ENCODE measurements around the gene ENO3.

Gene ENO3

DNA sequence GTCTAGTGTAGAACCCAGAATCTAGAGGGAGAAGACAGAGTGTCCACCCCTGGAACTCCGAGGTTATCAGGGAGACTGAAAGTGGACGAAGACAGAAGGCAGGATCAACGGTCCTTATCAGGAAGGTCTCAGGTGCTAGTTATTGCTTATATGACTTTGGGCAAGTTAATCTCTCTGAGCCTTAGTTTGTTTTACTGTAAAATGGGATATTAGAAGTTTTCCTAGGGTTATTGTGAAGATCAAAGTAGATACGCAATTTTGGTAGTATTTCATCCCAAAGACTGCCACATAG is 9.7 kb upstream of the ENO3 start:
- Mint-ChIP-seq H3K36me3 (peaks cover 23% of the 10 kb centered on the region), H3K4me1 (peaks cover 62% of the 10 kb centered on the region), H3K4me3 (peak overlapping the region; percentile 90), H3K9me3 (no peaks in the 10 kb centered on the region), H3K27ac (peak overlapping the region; percentile 92), H3K27me3 (no peaks in the 10 kb centered on the region)
- DNase-seq (ENCODE audit: low spot score in 2 of 2): no peak
- no peak for ATAC-seq (ENCODE audit: low read depth)

DNA sequence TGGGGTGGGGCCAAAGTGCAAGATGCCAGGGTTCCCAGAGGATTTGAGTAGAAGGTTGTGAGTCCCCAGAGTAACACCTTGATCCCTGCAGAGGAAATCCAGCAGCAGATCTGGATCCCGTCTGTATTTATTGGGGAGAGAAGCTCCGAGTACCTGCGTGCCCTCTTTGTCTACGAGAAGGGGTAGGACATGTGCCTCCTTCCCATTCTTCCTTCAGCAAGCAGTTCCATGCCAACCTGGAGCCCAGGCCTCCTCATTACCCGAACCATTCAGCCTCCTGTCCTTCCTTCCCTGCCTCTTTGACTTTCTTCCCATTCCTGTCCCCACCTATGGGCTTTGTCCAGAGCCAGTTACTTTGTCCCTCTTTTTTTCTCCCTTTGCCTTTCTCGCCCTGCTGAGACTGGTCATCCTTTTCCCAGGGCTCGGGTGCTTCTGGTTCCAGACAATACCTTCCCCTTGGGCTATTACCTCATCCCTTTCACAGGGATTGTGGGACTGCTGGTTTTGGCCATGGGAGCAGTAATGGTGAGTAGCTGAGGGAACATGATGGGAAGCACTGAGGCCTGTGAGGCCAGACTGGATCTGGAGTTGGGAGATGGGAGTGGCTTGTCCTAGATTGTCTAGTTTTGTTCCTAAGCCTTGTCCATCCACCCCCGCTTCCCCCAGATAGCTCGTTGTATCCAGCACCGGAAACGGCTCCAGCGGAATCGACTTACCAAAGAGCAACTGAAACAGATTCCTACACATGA is 8.0 kb upstream of the ENO3 start:
- DNase-seq (ENCODE audit: low spot score in 2 of 2) (no peak), ATAC-seq (ENCODE audit: low read depth) (no peak)
- peak overlapping the region; percentile 37 for H3K27ac Mint-ChIP-seq

DNA sequence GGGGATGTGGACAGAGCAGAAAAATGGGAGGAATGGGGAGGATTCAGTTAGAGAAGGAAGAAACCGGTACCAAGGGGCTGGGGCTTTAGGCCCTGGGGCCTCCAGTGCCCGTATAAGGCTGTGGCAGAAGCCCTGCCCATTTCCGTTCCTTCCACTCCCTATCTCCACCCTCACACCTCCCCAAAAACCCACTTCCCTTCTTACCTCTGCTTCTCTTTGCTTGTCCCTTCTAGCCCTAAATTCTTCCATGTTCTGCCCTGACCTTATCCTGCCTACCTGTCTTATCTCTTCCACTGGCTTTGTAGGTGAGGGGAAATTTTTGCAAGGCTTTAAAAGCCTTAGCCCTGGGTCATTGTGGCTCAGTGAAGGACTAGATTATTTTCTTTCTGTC is 6.8 kb upstream of the ENO3 start:
- DNase-seq (ENCODE audit: low spot score in 2 of 2) (no peak), ATAC-seq (ENCODE audit: low read depth) (no peak)
- Mint-ChIP-seq H3K27ac (peak overlapping the region; percentile 93), H3K36me3 (peaks cover 27% of the 10 kb centered on the region), H3K27me3 (no peaks in the 10 kb centered on the region), H3K9me3 (no peaks in the 10 kb centered on the region), H3K4me1 (peaks cover 63% of the 10 kb centered on the region), H3K4me3 (peak overlapping the region; percentile 99)

More for the DNA sequence above, 8.0 kb upstream of the ENO3 start:
- Mint-ChIP-seq H3K9me3 (no peaks in the 10 kb centered on the region), H3K4me1 (peaks cover 69% of the 10 kb centered on the region), H3K4me3 (peak overlapping the region; percentile 7), H3K27me3 (no peaks in the 10 kb centered on the region), H3K36me3 (peaks cover 29% of the 10 kb centered on the region)

DNA sequence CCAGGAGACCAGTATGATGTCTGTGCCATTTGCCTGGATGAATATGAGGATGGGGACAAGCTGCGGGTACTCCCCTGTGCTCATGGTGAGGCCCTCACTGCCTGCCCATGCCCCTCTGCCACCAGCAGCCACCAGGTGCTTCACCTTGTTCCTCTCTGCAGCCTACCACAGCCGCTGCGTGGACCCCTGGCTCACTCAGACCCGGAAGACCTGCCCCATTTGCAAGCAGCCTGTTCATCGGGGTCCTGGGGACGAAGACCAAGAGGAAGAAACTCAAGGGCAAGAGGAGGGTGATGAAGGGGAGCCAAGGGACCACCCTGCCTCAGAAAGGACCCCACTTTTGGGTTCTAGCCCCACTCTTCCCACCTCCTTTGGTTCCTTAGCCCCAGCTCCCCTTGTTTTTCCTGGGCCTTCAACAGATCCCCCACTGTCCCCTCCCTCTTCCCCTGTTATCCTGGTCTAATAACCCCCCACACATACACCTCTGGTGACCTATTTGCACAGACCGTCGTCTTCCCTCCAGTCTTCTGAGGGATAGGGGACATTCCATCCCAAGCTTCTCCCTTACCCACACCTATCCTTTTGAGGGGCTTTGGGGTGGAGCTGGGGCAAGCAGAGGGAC is 6.3 kb upstream of the ENO3 start:
- ATAC-seq (ENCODE audit: low read depth): no peak
- H3K27me3 Mint-ChIP-seq: no peaks in the 10 kb centered on the region
- H3K4me3 Mint-ChIP-seq: peak overlapping the region; percentile 99
- DNase-seq (ENCODE audit: low spot score in 2 of 2): no peak
- H3K4me1 Mint-ChIP-seq: peaks cover 61% of the 10 kb centered on the region
- H3K36me3 Mint-ChIP-seq: peaks cover 27% of the 10 kb centered on the region
- H3K27ac Mint-ChIP-seq: peak overlapping the region; percentile 93
- H3K9me3 Mint-ChIP-seq: no peaks in the 10 kb centered on the region

DNA sequence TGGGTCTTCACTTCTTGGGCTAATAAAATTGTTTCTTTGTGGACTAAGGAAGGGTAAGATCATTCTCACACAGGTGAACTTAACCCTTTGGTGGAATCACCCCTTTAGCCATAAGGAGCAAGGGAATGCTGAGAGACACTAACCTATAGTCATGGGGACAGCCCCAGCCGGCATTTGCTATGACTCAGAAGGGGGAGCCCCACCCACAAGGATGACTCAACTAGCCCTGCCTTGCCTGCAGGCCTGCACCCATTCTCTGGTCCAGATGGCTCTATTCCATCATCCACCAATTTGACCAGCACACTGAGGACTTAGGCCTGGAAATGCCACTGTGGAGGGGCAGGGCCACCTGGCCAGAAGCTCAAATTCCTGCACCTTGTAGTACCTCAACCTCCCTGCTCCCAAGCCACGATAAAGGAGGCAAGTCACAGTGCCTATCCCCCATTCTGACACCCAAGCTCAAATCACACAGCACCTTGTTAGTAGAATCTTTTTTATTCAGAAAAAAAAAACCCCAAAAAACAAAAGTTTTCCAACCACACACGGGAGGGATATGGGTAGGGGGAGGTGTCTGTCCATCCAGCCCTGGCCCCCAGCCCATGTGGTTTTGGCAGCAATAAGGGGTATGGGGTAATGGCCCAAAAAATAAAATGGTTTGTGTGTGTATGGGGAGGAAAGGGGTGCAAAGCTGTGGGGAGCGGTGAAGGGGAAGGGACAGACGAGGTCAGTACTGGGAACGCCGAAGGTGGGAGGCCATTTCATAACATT is 5.6 kb upstream of the ENO3 start:
- H3K4me1 Mint-ChIP-seq: peaks cover 61% of the 10 kb centered on the region

DNA sequence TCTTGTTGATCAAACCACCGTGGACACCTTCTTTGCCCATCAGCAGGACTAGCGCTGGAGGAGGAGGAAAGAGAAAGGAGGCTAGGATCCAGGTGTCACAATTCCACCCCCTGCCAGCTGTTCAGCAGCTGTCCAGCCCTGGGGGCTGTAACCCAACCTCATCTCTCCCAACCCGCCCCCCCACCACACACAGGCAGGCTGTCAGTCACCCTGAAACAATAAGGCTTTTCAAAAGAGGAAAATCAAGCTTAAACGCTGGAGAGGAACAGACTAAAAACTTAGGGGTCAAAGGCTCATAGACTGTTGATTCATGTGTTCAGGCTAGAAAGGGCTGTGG is 5.0 kb upstream of the ENO3 start:
- no peak for ATAC-seq (ENCODE audit: low read depth)

More for the DNA sequence above, 5.6 kb upstream of the ENO3 start:
- no peaks in the 10 kb centered on the region for H3K9me3 Mint-ChIP-seq
- peak overlapping the region; percentile 93 for H3K27ac Mint-ChIP-seq
- ATAC-seq (ENCODE audit: low read depth) (no peak), DNase-seq (ENCODE audit: low spot score in 2 of 2) (no peak)
- H3K4me3 Mint-ChIP-seq: peak overlapping the region; percentile 99
- H3K36me3 Mint-ChIP-seq: peaks cover 27% of the 10 kb centered on the region
- H3K27me3 Mint-ChIP-seq: no peaks in the 10 kb centered on the region

GRCh38 chr17:4946312-4946976 is 4.5 kb upstream of the ENO3 start:
- Mint-ChIP-seq H3K4me3 (peak overlapping the region; percentile 99), H3K27ac (peak overlapping the region; percentile 97), H3K9me3 (no peaks in the 10 kb centered on the region), H3K27me3 (no peaks in the 10 kb centered on the region), H3K4me1 (peaks cover 61% of the 10 kb centered on the region), H3K36me3 (peaks cover 27% of the 10 kb centered on the region)
- ATAC-seq (ENCODE audit: low read depth): no peak
- DNase-seq (ENCODE audit: low spot score in 2 of 2): no peak

More for the DNA sequence above, 5.0 kb upstream of the ENO3 start:
- no peak for DNase-seq (ENCODE audit: low spot score in 2 of 2)
- peak overlapping the region; percentile 99 for H3K4me3 Mint-ChIP-seq
- peaks cover 62% of the 10 kb centered on the region for H3K4me1 Mint-ChIP-seq
- no peaks in the 10 kb centered on the region for H3K27me3 Mint-ChIP-seq
- peak overlapping the region; percentile 97 for H3K27ac Mint-ChIP-seq
- H3K9me3 Mint-ChIP-seq: no peaks in the 10 kb centered on the region
- H3K36me3 Mint-ChIP-seq: peaks cover 27% of the 10 kb centered on the region

- ATAC-seq (ENCODE audit: low read depth) (no peak), DNase-seq (ENCODE audit: low spot score in 2 of 2) (no peak)
- peaks cover 23% of the 10 kb centered on the region for H3K36me3 Mint-ChIP-seq
- no peaks in the 10 kb centered on the region for H3K9me3 Mint-ChIP-seq
- H3K27me3 Mint-ChIP-seq: no peaks in the 10 kb centered on the region
- peak overlapping the region; percentile 99 for H3K4me3 Mint-ChIP-seq
- H3K4me1 Mint-ChIP-seq: peaks cover 56% of the 10 kb centered on the region
- H3K27ac Mint-ChIP-seq: peak overlapping the region; percentile 97
These were observed 3.9 kb upstream of the ENO3 start for GRCh38 chr17:4947010-4947410.

- Mint-ChIP-seq H3K36me3 (peaks cover 19% of the 10 kb centered on the region), H3K9me3 (no peaks in the 10 kb centered on the region), H3K4me1 (peaks cover 51% of the 10 kb centered on the region), H3K27ac (peak overlapping the region; percentile 97), H3K27me3 (no peaks in the 10 kb centered on the region), H3K4me3 (peak overlapping the region; percentile 99)
- DNase-seq (ENCODE audit: low spot score in 2 of 2): peak in 1 of 2 donors; percentile 54
- peak; percentile 15 for ATAC-seq (ENCODE audit: low read depth)
These were observed 3.3 kb upstream of the ENO3 start for GRCh38 chr17:4947411-4948165.

GRCh38 chr17:4948166-4948930 is 2.6 kb upstream of the ENO3 start, which contains the start of gene PFN1:
TSS of gene PFN1 (minus strand) at chr17:4948530. CDS start at chr17:4948394, 136 bp downstream.
- H3K27ac Mint-ChIP-seq: peak within 1 kb of the TSS; percentile 97
- no peaks in the 10 kb centered on the region for H3K27me3 Mint-ChIP-seq
- H3K4me1 Mint-ChIP-seq: peaks cover 45% of the 10 kb centered on the region
- DNase-seq (ENCODE audit: low spot score in 2 of 2) (peak; percentile 66 to 87), ATAC-seq (ENCODE audit: low read depth) (peak; percentile 49)
- no peaks in the 10 kb centered on the region for H3K9me3 Mint-ChIP-seq
- H3K4me3 Mint-ChIP-seq: peak within 1 kb of the TSS; percentile 99
- peaks cover 19% of the 10 kb centered on the region for H3K36me3 Mint-ChIP-seq

GRCh38 chr17:4948931-4949320 is 2.0 kb upstream of the ENO3 start:
- peaks cover 19% of the 10 kb centered on the region for H3K36me3 Mint-ChIP-seq
- DNase-seq (ENCODE audit: low spot score in 2 of 2): peak; percentile 73 to 80
- H3K27ac Mint-ChIP-seq: peak overlapping the region; percentile 97
- no peaks in the 10 kb centered on the region for H3K9me3 Mint-ChIP-seq
- peak; percentile 57 for ATAC-seq (ENCODE audit: low read depth)
- peak overlapping the region; percentile 99 for H3K4me3 Mint-ChIP-seq
- H3K27me3 Mint-ChIP-seq: no peaks in the 10 kb centered on the region
- H3K4me1 Mint-ChIP-seq: peaks cover 42% of the 10 kb centered on the region

DNA sequence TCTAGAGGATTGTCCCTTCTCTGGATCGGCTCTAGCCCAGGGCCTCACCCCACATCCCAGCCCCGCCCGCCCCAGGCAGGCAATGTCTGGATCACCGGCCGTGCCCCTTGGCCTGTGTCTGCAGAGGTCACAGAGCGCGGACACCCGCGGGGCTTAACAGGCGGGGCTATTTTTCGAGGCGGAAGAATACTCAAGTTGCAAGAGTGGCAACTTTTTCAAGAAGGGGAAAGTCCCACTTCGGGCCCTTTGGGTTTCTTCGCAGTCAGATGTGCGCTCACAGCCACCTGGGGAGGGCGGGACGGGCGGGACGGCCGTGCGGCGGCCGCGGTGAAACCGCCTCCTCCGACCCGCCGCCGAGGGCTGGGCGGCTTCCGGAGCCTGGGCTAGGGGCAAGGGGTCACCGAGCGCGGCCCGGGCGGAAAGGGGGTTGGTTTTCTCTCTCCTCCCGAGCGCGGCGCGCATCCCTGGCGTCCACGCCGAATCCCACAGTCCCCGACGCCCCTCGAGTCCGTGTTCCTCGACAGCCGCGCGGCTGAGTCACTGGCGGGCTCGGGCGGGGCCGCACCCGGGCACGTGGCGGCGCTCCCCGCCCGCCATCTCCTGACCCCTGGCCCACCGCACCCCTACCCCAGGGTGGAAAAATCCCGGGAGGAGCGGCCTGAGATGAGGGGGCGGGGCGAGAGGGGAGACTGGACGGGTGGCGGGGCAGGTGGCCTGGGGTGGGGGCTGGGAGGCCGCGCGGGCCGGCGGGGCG is 1.4 kb upstream of the ENO3 start:
- peak overlapping the region; percentile 97 for H3K27ac Mint-ChIP-seq
- H3K4me1 Mint-ChIP-seq: peaks cover 36% of the 10 kb centered on the region
- H3K9me3 Mint-ChIP-seq: no peaks in the 10 kb centered on the region
- no peaks in the 10 kb centered on the region for H3K27me3 Mint-ChIP-seq
- DNase-seq (ENCODE audit: low spot score in 2 of 2): peak; percentile 79 to 85
- H3K36me3 Mint-ChIP-seq: peaks cover 15% of the 10 kb centered on the region
- peak; percentile 62 for ATAC-seq (ENCODE audit: low read depth)
- peak overlapping the region; percentile 99 for H3K4me3 Mint-ChIP-seq
